Heart right ventricle (tissue), 16 donors: Measurements from ENCODE around the gene OTOG. TPM values are rescaled to one million over a fixed set of nuclear protein-coding genes. Genes with fewer than 3 reads are reported as not detected.

ENCODE experiments used
- ATAC-seq, 8 donors: fragments of 200-7000 bp; cut with Tn5 transposase; one replicate each; pipeline ENCODE4 v1.9.1; 2020; ENCODE audit warnings: mild to moderate bottlenecking in 8 of 8, moderate library complexity in 8 of 8, moderate number of reproducible peaks in 1 of 8
- DNase-seq, 2 donors: peaks; one replicate each; pipeline ENCODE4 v3.0.0-alpha.2; 2020
- H3K27ac ChIP-seq, 10 donors: fragments of 200-600 bp; sonication (generic) in 2 of 10; one replicate each; pipeline versions ENCODE4 v1.5.0 to v1.8.0; 2020 to 2022; ENCODE audit warnings: mild to moderate bottlenecking in 3 of 10
- H3K27me3 ChIP-seq, 7 donors: fragments of 200-600 bp; one replicate each; pipeline ENCODE4 v1.8.0; 2021 to 2022; ENCODE audit warnings: mild to moderate bottlenecking in 2 of 7
- H3K36me3 ChIP-seq, 9 donors: fragments of 200-600 bp; sonication (generic) in 1 of 9; one replicate each; pipeline versions ENCODE4 v1.5.0 to v1.8.0; 2020 to 2022; ENCODE audit warnings: mild to moderate bottlenecking in 2 of 9
- H3K4me1 ChIP-seq, 9 donors: fragments of 200-600 bp; sonication (generic) in 1 of 9; one replicate each; pipeline versions ENCODE4 v1.5.0 to v1.8.0; 2020 to 2022; ENCODE audit warnings: mild to moderate bottlenecking in 4 of 9
- H3K4me3 ChIP-seq, 10 donors: fragments of 200-600 bp; sonication (generic) in 2 of 10; one replicate each; pipeline versions ENCODE4 v1.5.0 to v1.8.0; 2020 to 2022; ENCODE audit warnings: mild to moderate bottlenecking in 7 of 10, moderate library complexity in 2 of 10
- H3K9me3 ChIP-seq, 11 donors: fragments of 200-600 bp in 10 of 11; sonication (generic) in 2 of 11; one replicate each; pipeline versions ENCODE4 v1.5.0 to v1.8.0; 2013 to 2022; ENCODE audit warnings: mild to moderate bottlenecking in 2 of 11, control low read depth in 1 of 11, moderate library complexity in 1 of 11
- CTCF ChIP-seq, 9 donors: fragments of 200-600 bp; sonication (generic) in 2 of 9; IDR thresholded peaks; one replicate each; pipeline versions ENCODE4 v1.5.0 to v1.8.0; 2021 to 2022; ENCODE audit warnings: antibody characterized with exemption in 9 of 9, mild to moderate bottlenecking in 5 of 9, moderate library complexity in 1 of 9
- WGBS, 2 donors: extraction: QIAGEN DNeasy Blood & Tissue Kit; methylation state at CpG; one replicate each; pipeline ENCODE4 v1.1.7; 2013; ENCODE audit warnings: inconsistent platforms in 1 of 2; 5-methylcytosine and 5-hydroxymethylcytosine counted together
- intact Hi-C, 10 donors: fragments of 100-400 bp; cut with DNase I; formaldehyde crosslinking; loops; one replicate each; pipeline versions ENCODE4 v1.11.1 to v1.14.2; 2022
- polyA plus RNA-seq, 2 donors: library from polyadenylated mRNA; stranded (reverse); fragments of 200-250 nt; gene quantifications; one replicate each; pipeline ENCODE4 v1.2.3, GENCODE V29; 2013
- total RNA-seq, 10 donors: library from RNA; stranded (reverse); fragmentation: NEBNext Ultra II Directional in 3 of 10; extraction: Animal tissue kit (Norgen Biotek cat#: 25700) in 3 of 10; gene quantifications; one replicate each; pipeline versions ENCODE4 v1.2.1 to v1.2.4, GENCODE V29; 2021 to 2023
- donor health status: Arrhythmogenic right ventricular cardiomyopathy.
- donor health status: ischemic (EF 13 %, LVEDD 7.1; RV severe dilation, severe dysfunction).
- donor health status: healthy with polysubstance abuse.
- donor health status: DM: no; HTN: yes; CAD: no.
- donor health status: DM: no; HTN: no; CAD: no.
- donor health status: ischemic (EF 25% LVEDD 6.9; RV normal size, moderate dysfunction).
- donor health status: ischemic (EF 25% LVEDD 5.7; RV mildly dilated, moderate dysfunction).
- donor health status: healthy.
- donor health status: DM: yes; HTN: yes; CAD: no.
- donor health status: Ischemic cardiomyopathy.
- donor health status: ischemic (EF 35%, LVEDD 5.7; RV mildly dilated, moderate dysfunction).
- donor health status: nonischemic (EF 11% LVEDD 7.7; RV severe dilation, severe dysfunction).
- donor health status: DM: yes; HTN: yes; CAD: no.
- donor health status: PGD.
- donor health status: ischemic (EF 29% LVEDD 5.4; RV normal size, mild dysfunction).
- donor health status: nonischemic (EF 23%, LVEDD 6.1; RV moderate dilation, normal function).

The OTOG gene
- total and polyA plus RNA-seq, 12 donors: not detected

- Histone ChIP-seq H3K27me3 (peaks cover 0 to 12% (median 6%) of the 10 kb centered on the region in 7 donors), H3K27ac (no peak overlapping the region), H3K4me1 (no peaks in the 10 kb centered on the region), H3K4me3 (no peak overlapping the region), H3K9me3 (no peaks in the 10 kb centered on the region), H3K36me3 (no peaks in the 10 kb centered on the region)
- no peak for TF ChIP-seq CTCF (IDR thresholded peaks at IDR 0.05)
- no peak for ATAC-seq
- no peak for DNase-seq
- WGBS, 2 donors: 64 to 65% methylated on average over 10 of the region's 10 CpGs
- intact Hi-C loops: loop anchor here in 9 of 10 donors (2.0 to 10.0 kb wide), 8 partner anchors 118 to 383 kb away; partner anchors contain the start of genes MYOD1 (in 2 of the 9) and KCNC1 (in 1 of the 9)
Observed at GRCh38 chr11:17599460-17599925, 52.4 kb downstream of the OTOG start.

DNA sequence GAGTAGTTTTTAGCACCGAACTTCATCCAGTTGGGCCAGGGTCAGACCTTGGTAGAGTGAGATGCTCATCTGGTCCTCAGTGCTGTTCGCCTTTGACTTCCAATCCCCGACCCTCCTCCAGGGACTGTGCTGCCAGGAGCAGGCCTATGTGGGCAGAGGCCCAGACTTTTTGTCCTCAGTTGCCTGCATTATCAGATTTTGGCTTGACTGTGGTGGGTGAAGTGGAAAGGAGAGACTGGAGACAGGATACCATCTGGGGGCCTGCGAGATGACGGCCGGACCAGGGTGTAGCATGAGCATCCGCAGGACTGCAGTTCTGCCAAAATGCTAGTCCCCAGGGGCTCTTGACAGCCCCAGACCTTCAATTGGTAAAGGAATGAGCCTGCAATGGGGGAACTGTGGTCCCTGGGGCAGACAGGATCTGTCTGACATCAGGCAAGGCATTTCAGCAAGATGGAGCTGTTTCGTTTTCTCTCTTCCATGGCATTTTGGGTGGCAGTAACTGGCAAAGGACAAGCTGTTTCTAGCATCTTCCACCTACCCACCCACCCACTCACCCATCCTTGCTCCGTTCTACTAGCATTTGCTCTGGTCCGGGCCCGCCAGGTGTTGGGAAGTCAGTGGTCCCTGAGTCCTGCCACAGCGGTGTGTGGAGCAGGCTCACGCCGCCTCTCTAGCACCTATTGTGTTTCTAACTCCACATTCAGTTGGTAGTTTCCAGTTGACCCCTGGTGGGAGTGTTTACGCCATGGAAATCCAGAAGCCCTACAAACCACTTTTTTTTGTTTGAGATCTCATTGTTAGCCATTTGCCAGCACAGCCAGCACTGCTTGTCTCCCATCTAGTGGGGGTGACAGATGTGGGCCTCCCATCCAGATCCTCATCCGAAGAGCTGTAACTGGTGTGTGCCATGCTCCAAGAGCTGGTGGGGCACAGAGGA is 53.5 kb downstream of the OTOG start:
- DNase-seq: no peak
- intact Hi-C loops: loop anchor here in 5 of 10 donors (5.0 to 10.0 kb wide), 4 partner anchors 114 to 382 kb away; partner anchors contain the start of gene MYOD1 (in 1 of the 5)
- Histone ChIP-seq H3K36me3 (no peaks in the 10 kb centered on the region), H3K27ac (no peak overlapping the region), H3K27me3 (peaks cover 0 to 12% (median 6%) of the 10 kb centered on the region in 7 donors), H3K4me3 (no peak overlapping the region), H3K9me3 (no peaks in the 10 kb centered on the region), H3K4me1 (no peaks in the 10 kb centered on the region)
- ATAC-seq: no peak
- 71 to 74% methylated on average over 16 of the region's 16 CpGs for WGBS, 2 donors
- no peak for TF ChIP-seq CTCF (IDR thresholded peaks at IDR 0.05)

GRCh38 chr11:17601256-17601671 is 54.2 kb downstream of the OTOG start:
- Histone ChIP-seq H3K27me3 (peaks cover 0 to 12% (median 6%) of the 10 kb centered on the region in 7 donors), H3K4me1 (peaks cover 0 to 3% (median 0%) of the 10 kb centered on the region in 9 donors), H3K27ac (no peak overlapping the region), H3K4me3 (no peak overlapping the region), H3K36me3 (no peaks in the 10 kb centered on the region), H3K9me3 (no peaks in the 10 kb centered on the region)
- WGBS, 2 donors: 46 to 58% methylated on average over 7 of the region's 7 CpGs
- intact Hi-C loops: loop anchor here in 5 of 10 donors (5.0 to 10.0 kb wide), 4 partner anchors 114 to 381 kb away; partner anchors contain the start of gene MYOD1 (in 1 of the 5)
- no peak for ATAC-seq
- DNase-seq: no peak
- no peak for TF ChIP-seq CTCF (IDR thresholded peaks at IDR 0.05)

DNA sequence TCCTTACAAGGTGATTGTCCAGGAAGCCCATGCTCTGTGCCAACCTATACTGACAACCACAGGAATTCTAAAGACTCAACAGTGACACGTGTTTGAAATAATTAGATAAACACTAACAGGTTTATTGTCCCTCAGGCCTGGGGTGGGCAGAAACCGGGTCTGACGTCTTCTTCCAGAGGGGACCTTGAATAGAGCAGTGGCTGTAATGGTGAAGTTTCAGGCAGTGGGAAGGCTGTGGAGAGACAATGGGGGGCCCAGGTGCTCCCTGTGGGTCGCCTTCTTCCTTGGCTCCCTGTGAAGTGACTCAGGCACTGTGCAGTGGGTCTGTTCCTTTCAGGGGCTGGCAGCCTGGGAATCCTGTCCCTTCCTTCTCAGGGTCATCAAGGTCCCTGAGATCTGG is 54.6 kb downstream of the OTOG start:
- intact Hi-C loops: loop anchor here in 6 of 10 donors (2.0 to 10.0 kb wide), 5 partner anchors 113 to 381 kb away; partner anchors contain the start of gene MYOD1 (in 1 of the 6)
- WGBS, 2 donors: 65 to 69% methylated on average over 4 of the region's 4 CpGs

More for the DNA sequence above, 54.6 kb downstream of the OTOG start:
- H3K9me3 ChIP-seq: no peaks in the 10 kb centered on the region
- TF ChIP-seq CTCF (IDR thresholded peaks at IDR 0.05): no peak
- H3K27me3 ChIP-seq: peaks cover 0 to 12% (median 6%) of the 10 kb centered on the region in 7 donors
- ATAC-seq (no peak), DNase-seq (no peak)
- H3K4me1 ChIP-seq: peaks cover 0 to 4% (median 0%) of the 10 kb centered on the region in 9 donors
- H3K36me3 ChIP-seq: no peaks in the 10 kb centered on the region
- no peak overlapping the region for H3K4me3 ChIP-seq
- H3K27ac ChIP-seq: no peak overlapping the region
